ENCODE measurements around the gene HDLBP. TPM values are rescaled to one million over a fixed set of nuclear protein-coding genes. Genes with fewer than 3 reads are reported as not detected.

The HDLBP gene, protein sequence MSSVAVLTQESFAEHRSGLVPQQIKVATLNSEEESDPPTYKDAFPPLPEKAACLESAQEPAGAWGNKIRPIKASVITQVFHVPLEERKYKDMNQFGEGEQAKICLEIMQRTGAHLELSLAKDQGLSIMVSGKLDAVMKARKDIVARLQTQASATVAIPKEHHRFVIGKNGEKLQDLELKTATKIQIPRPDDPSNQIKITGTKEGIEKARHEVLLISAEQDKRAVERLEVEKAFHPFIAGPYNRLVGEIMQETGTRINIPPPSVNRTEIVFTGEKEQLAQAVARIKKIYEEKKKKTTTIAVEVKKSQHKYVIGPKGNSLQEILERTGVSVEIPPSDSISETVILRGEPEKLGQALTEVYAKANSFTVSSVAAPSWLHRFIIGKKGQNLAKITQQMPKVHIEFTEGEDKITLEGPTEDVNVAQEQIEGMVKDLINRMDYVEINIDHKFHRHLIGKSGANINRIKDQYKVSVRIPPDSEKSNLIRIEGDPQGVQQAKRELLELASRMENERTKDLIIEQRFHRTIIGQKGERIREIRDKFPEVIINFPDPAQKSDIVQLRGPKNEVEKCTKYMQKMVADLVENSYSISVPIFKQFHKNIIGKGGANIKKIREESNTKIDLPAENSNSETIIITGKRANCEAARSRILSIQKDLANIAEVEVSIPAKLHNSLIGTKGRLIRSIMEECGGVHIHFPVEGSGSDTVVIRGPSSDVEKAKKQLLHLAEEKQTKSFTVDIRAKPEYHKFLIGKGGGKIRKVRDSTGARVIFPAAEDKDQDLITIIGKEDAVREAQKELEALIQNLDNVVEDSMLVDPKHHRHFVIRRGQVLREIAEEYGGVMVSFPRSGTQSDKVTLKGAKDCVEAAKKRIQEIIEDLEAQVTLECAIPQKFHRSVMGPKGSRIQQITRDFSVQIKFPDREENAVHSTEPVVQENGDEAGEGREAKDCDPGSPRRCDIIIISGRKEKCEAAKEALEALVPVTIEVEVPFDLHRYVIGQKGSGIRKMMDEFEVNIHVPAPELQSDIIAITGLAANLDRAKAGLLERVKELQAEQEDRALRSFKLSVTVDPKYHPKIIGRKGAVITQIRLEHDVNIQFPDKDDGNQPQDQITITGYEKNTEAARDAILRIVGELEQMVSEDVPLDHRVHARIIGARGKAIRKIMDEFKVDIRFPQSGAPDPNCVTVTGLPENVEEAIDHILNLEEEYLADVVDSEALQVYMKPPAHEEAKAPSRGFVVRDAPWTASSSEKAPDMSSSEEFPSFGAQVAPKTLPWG (N-terminal part only)
- total RNA-seq = 100 to 1,000 TPM; 295 to 479 TPM

- ATAC-seq (peak; percentile 88 to 91), DNase-seq (ENCODE audit: low spot score) (peak; percentile 99)
- H3K27me3 Mint-ChIP-seq = no peaks in the 10 kb centered on the region
- H3K36me3 Mint-ChIP-seq = peaks cover 13% of the 10 kb centered on the region
- no peaks in the 10 kb centered on the region for H3K9me3 Mint-ChIP-seq
- peaks cover 53 to 56% of the 10 kb centered on the region in 2 donors for H3K4me1 Mint-ChIP-seq (ENCODE audit: low read depth in 2 of 2)
- peak within 1 kb of the TSS; percentile 91 for H3K4me3 Mint-ChIP-seq
- H3K27ac Mint-ChIP-seq = peak within 1 kb of the TSS; percentile 99
These were observed at the start of gene HDLBP for GRCh38 chr2:241315093-241315878. TSS of gene HDLBP (minus strand) at chr2:241315672. CDS start at chr2:241266869, 48,803 bp downstream.

DNA sequence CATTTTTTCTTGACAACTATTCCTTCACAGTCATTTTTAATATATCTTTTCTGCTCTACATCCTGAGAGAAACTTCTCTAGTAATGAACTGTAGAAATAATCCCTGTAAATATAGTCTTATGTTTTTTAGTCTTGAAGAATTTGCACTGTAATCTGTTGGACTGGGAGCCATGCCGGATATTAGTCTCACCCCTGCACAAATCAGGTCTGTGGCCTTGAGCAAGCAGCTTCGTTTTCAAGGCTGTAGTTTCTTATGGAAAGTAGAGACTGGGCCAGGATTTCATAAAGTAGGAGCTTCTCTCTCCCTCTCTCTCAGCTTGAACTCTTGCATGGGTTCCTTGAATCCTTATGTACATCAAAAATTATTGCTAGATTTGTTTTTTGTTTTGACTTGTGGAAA, 49.3 kb upstream of the HDLBP start:
- H3K27ac Mint-ChIP-seq = no peak overlapping the region
- DNase-seq (ENCODE audit: low spot score) = no peak
- no peaks in the 10 kb centered on the region for H3K9me3 Mint-ChIP-seq
- peaks cover 10 to 18% of the 10 kb centered on the region in 2 donors for H3K4me1 Mint-ChIP-seq (ENCODE audit: low read depth in 2 of 2)
- no peak for ATAC-seq
- no peak overlapping the region for H3K4me3 Mint-ChIP-seq
- no peaks in the 10 kb centered on the region for H3K36me3 Mint-ChIP-seq
- no peaks in the 10 kb centered on the region for H3K27me3 Mint-ChIP-seq

DNA sequence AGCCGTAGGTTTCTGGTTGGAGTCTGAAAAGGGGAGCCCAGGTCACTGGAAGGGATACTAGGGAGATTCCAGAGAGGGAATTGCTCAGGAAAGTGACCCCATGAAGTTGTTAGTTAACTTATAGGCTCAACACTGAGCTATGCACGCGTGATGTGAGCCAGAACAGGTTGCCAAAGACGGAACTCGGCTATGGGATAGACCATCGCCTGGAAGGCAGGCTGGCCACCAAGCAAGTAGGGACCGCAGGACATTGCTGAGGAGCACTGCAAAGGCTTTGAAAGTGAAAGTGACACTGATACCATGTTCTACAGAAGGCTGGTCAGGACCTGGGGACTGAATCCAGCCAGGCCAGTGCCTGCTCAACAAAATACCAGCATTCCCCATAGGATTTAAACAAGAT, 48.0 kb upstream of the HDLBP start:
- H3K27ac Mint-ChIP-seq = no peak overlapping the region
- DNase-seq (ENCODE audit: low spot score) (no peak), ATAC-seq (peak in 1 of 2 donors; percentile 32)
- H3K4me3 Mint-ChIP-seq = no peak overlapping the region
- no peaks in the 10 kb centered on the region for H3K27me3 Mint-ChIP-seq
- peaks cover 18 to 28% of the 10 kb centered on the region in 2 donors for H3K4me1 Mint-ChIP-seq (ENCODE audit: low read depth in 2 of 2)
- H3K36me3 Mint-ChIP-seq = no peaks in the 10 kb centered on the region
- no peaks in the 10 kb centered on the region for H3K9me3 Mint-ChIP-seq

- DNase-seq (ENCODE audit: low spot score) (no peak), ATAC-seq (no peak)
- H3K4me1 Mint-ChIP-seq (ENCODE audit: low read depth in 2 of 2) = peaks cover 28 to 31% of the 10 kb centered on the region in 2 donors
- H3K36me3 Mint-ChIP-seq = no peaks in the 10 kb centered on the region
- no peaks in the 10 kb centered on the region for H3K27me3 Mint-ChIP-seq
- peak overlapping the region; percentile 2 for H3K4me3 Mint-ChIP-seq
- H3K27ac Mint-ChIP-seq = no peak overlapping the region
- no peaks in the 10 kb centered on the region for H3K9me3 Mint-ChIP-seq
These were observed 44.1 kb upstream of the HDLBP start for GRCh38 chr2:241359481-241360045.

DNA sequence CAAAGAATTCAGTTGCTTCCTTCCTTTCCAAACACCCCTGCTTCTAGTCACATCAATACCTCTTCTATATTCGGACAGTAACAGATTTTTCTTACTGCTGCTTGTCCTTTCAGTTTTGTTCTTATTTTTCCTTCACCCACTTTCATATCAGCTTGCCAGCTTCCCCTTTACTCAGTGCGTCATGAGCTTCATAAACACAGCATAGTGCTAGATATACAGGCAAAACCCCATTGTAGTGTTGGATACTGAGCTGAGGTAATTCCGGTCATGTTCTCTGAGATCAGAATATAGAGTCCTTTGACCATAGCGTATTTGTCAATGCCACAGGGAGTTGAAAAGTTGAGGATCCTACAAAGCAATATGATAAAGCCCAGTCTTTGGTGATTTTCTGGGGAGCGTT, 43.0 kb upstream of the HDLBP start:
- Mint-ChIP-seq H3K27ac (peak overlapping the region in 1 of 2 donors; percentile 9), H3K4me1 (ENCODE audit: low read depth in 2 of 2) (peaks cover 25 to 29% of the 10 kb centered on the region in 2 donors), H3K4me3 (peak overlapping the region; percentile 66), H3K9me3 (no peaks in the 10 kb centered on the region), H3K36me3 (no peaks in the 10 kb centered on the region), H3K27me3 (no peaks in the 10 kb centered on the region)
- peak in 1 of 2 donors; percentile 4 for ATAC-seq
- DNase-seq (ENCODE audit: low spot score) = no peak

DNA sequence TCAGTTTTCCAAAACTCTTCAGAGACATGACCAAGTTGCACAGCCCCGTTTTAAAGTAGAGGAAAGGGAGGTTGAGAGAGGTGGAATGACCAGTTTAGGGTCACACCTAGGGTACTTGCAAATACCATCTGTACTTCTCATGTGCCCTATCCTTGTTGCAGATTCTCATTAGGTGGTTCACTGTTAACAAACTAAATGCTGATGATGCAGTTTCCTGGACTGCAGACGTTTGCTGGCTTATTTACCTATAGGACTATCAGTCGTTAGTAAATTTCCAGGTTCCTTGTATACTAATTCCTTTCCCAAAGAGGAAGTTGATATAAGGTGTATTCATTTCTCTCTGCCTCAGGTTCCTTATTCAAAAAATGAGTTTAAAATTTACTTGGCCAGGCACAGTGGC, 42.1 kb upstream of the HDLBP start:
- peak overlapping the region; percentile 86 for H3K4me3 Mint-ChIP-seq
- H3K27ac Mint-ChIP-seq = no peak overlapping the region
- ATAC-seq (no peak), DNase-seq (ENCODE audit: low spot score) (no peak)
- H3K4me1 Mint-ChIP-seq (ENCODE audit: low read depth in 2 of 2) = peaks cover 22 to 27% of the 10 kb centered on the region in 2 donors
- no peaks in the 10 kb centered on the region for H3K27me3 Mint-ChIP-seq
- H3K36me3 Mint-ChIP-seq = no peaks in the 10 kb centered on the region
- H3K9me3 Mint-ChIP-seq = no peaks in the 10 kb centered on the region

DNA sequence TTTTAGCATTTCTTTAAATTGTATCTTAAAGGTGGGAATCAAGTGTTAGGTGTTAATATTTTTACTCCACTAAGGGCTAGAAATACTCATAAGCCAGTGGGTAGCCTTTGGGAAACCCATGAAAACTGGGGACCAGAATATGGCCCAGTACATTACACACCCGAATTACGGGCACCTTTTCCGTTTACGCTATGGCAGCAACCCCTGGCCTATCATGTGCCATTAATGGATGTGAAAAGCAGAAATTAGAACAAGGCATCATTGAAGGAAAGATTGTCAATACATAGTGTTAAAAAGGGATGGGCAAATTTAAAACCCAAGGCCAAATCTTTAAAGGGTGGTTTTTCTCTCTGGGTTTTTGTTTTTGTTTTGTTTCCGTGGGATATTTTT, 41.4 kb upstream of the HDLBP start:
- H3K27me3 Mint-ChIP-seq = no peaks in the 10 kb centered on the region
- peaks cover 22 to 27% of the 10 kb centered on the region in 2 donors for H3K4me1 Mint-ChIP-seq (ENCODE audit: low read depth in 2 of 2)
- H3K27ac Mint-ChIP-seq = no peak overlapping the region
- H3K4me3 Mint-ChIP-seq = peak overlapping the region; percentile 86
- peaks cover 5% of the 10 kb centered on the region for H3K36me3 Mint-ChIP-seq
- no peak for DNase-seq (ENCODE audit: low spot score)
- no peaks in the 10 kb centered on the region for H3K9me3 Mint-ChIP-seq
- no peak for ATAC-seq

GRCh38 chr2:241355983-241356870, 40.8 kb upstream of the HDLBP start, which contains the start of gene FARP2:
TSS of gene FARP2 (plus strand) at chr2:241356285. CDS start at chr2:241373108, 16,823 bp downstream.
- Mint-ChIP-seq H3K27ac (no peak within 1 kb of the TSS), H3K9me3 (no peaks in the 10 kb centered on the region), H3K4me3 (peak within 1 kb of the TSS; percentile 86), H3K36me3 (peaks cover 9% of the 10 kb centered on the region), H3K4me1 (ENCODE audit: low read depth in 2 of 2) (peaks cover 21 to 27% of the 10 kb centered on the region in 2 donors), H3K27me3 (no peaks in the 10 kb centered on the region)
- peak; percentile 99 for DNase-seq (ENCODE audit: low spot score)
- peak; percentile 95 to 97 for ATAC-seq

- peaks cover 18 to 24% of the 10 kb centered on the region in 2 donors for H3K4me1 Mint-ChIP-seq (ENCODE audit: low read depth in 2 of 2)
- no peaks in the 10 kb centered on the region for H3K27me3 Mint-ChIP-seq
- no peak overlapping the region for H3K27ac Mint-ChIP-seq
- ATAC-seq = peak; percentile 8 to 29
- DNase-seq (ENCODE audit: low spot score) = peak; percentile 74
- no peaks in the 10 kb centered on the region for H3K9me3 Mint-ChIP-seq
- peak overlapping the region; percentile 27 for H3K4me3 Mint-ChIP-seq
- H3K36me3 Mint-ChIP-seq = peaks cover 19% of the 10 kb centered on the region
These were observed 39.5 kb upstream of the HDLBP start for GRCh38 chr2:241354668-241355658.

- Mint-ChIP-seq H3K9me3 (no peaks in the 10 kb centered on the region), H3K4me3 (no peak overlapping the region), H3K4me1 (ENCODE audit: low read depth in 2 of 2) (peaks cover 4 to 5% of the 10 kb centered on the region in 2 donors), H3K27me3 (no peaks in the 10 kb centered on the region), H3K27ac (no peak overlapping the region), H3K36me3 (peaks cover 26% of the 10 kb centered on the region)
- DNase-seq (ENCODE audit: low spot score) (no peak), ATAC-seq (no peak)
These were observed 36.8 kb upstream of the HDLBP start for GRCh38 chr2:241352227-241352626.

DNA sequence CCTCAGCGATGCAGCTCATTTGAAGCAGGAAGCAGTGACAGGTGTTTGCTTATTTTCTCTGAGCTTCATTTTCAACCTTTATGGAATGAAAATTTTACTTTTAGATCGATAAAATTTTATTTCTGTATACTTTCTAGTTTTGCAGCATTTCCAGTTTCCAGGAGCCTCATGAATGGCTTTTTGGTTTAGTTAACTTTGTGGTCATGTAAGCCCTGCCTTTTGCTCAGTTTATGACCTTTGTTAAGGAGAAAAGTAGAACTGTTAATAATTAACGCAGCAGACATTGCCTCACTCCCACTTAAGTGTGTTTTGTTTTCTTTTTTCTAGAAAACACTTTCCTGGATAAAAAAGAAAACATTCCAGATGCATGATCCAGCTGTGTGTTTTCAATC, 36.2 kb upstream of the HDLBP start:
- H3K27me3 Mint-ChIP-seq = no peaks in the 10 kb centered on the region
- H3K4me1 Mint-ChIP-seq (ENCODE audit: low read depth in 2 of 2) = no peaks in the 10 kb centered on the region
- H3K27ac Mint-ChIP-seq = no peak overlapping the region
- no peak overlapping the region for H3K4me3 Mint-ChIP-seq
- DNase-seq (ENCODE audit: low spot score) = no peak
- peaks cover 26% of the 10 kb centered on the region for H3K36me3 Mint-ChIP-seq
- no peaks in the 10 kb centered on the region for H3K9me3 Mint-ChIP-seq
- no peak for ATAC-seq
